AG04449 (cell line): ENCODE data around the gene TTC32.
A peak's percentile ranks its signal among the peaks of the same experiment; 100 is the strongest.

Source experiments
- CTCF ChIA-PET: fragments of 350-600 bp; formaldehyde crosslinking; extraction: SDS; loops from one replicate; lab custom pipeline; 2021; ENCODE audit warnings: antibody characterized with exemption; lab: Yijun Ruan, JAX
- POLR2A ChIA-PET: fragments of 400-600, 350-600 bp; formaldehyde crosslinking; extraction: SDS; loops from one replicate; lab custom pipeline; 2020; ENCODE audit warnings: antibody characterized with exemption, inconsistent platforms; lab: Yijun Ruan, JAX
- DNase-seq: peaks from one replicate; pipeline ENCODE4 v3.0.0-alpha.2; 2010; ENCODE audit warnings: low read depth, low spot score
- H3K4me3 ChIP-seq: 2 replicates; pipeline ENCODE4 v1.5.1; 2011; ENCODE audit warnings: low read depth, mild to moderate bottlenecking, control low read depth, low read length
- TF ChIP-seq, protein P1 (sequence below): IDR thresholded peaks from one replicate; pipeline ENCODE4 v1.5.1; 2011; ENCODE audit warnings: mild to moderate bottlenecking, moderate library complexity, low read length, control low read depth, inconsistent platforms; ENCODE audit not compliant: insufficient read depth; ENCODE audit errors: missing control alignments

TTC32 gene

DNA sequence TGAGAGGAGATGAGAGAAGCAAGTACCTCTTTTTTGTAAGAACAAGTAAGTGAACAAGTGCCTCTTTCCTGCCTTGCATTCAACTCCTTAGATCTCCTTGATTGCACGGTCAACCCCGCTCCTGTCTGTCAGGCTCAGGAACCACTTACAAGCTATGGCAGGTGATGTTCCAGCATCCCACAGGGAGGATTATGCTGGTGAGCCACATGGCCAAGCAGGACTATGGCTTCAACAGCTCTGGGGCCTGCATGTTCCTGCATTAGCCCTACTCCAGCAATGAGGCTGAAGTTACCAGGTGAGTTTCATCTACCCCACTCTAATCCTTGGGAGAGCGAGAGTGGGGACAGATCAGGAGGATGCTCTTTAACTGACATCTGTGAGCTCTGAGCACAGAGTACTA lies 29.5 kb downstream of the TTC32 start:
- TF ChIP-seq, protein P1, sequence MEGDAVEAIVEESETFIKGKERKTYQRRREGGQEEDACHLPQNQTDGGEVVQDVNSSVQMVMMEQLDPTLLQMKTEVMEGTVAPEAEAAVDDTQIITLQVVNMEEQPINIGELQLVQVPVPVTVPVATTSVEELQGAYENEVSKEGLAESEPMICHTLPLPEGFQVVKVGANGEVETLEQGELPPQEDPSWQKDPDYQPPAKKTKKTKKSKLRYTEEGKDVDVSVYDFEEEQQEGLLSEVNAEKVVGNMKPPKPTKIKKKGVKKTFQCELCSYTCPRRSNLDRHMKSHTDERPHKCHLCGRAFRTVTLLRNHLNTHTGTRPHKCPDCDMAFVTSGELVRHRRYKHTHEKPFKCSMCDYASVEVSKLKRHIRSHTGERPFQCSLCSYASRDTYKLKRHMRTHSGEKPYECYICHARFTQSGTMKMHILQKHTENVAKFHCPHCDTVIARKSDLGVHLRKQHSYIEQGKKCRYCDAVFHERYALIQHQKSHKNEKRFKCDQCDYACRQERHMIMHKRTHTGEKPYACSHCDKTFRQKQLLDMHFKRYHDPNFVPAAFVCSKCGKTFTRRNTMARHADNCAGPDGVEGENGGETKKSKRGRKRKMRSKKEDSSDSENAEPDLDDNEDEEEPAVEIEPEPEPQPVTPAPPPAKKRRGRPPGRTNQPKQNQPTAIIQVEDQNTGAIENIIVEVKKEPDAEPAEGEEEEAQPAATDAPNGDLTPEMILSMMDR, result no peak
- no peak for DNase-seq
- POLR2A ChIA-PET, result no interaction called here
- CTCF ChIA-PET, result interaction anchor here (1.2 to 5.0 kb wide), 2 partner anchors 8 to 17 kb away, joined by 3 to 24 read pairs; no protein-coding TSS in a partner anchor
- no peak overlapping the region for H3K4me3 ChIP-seq

DNA sequence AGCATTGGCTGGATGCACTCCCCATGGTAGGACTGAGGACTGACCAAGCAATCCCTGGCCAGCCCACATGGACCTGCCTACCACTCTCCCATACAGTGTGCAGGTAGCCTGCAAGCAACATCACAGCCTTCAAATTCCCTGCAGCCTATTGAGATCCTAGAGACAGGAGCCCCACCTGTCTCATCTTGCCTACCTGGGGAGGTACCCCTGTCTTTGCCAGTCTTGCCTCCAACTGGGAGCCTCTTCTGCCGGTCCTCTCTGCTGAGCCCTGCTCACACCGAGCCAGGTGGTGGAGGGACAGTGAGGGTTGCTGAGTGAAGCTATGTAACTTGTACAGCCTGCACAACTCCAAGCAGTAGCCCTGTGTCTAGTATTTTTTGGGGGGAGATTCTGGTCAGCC lies 29.9 kb downstream of the TTC32 start:
- CTCF ChIA-PET, result interaction anchor here (1.2 to 5.0 kb wide), 2 partner anchors 8 to 16 kb away, joined by 3 to 24 read pairs; no protein-coding TSS in a partner anchor
- H3K4me3 ChIP-seq, result no peak overlapping the region
- TF ChIP-seq, protein P1, result no peak
- POLR2A ChIA-PET, result no interaction called here
- no peak for DNase-seq

DNA sequence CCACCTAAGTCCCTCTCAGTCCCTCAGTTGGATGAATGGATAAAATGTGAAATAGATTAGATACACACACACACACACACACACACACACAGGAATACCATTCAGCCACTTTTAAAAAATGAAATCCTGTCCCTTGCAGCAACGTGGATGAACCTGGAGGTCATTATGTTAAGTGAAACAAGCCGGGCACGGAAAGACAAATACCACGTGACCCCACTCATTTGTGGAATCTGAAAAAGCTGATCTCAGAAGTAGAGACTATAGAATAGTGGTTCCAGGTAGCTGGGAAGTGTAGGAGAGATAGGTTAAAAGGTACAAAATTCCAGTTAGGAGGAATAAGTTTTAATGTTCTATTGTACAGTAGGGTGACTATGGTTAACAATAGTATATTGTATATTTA lies 31.0 kb downstream of the TTC32 start:
- H3K4me3 ChIP-seq, result no peak overlapping the region
- CTCF ChIA-PET, result no interaction called here
- no peak for DNase-seq
- TF ChIP-seq, protein P1, result no peak
- POLR2A ChIA-PET, result no interaction called here

DNA sequence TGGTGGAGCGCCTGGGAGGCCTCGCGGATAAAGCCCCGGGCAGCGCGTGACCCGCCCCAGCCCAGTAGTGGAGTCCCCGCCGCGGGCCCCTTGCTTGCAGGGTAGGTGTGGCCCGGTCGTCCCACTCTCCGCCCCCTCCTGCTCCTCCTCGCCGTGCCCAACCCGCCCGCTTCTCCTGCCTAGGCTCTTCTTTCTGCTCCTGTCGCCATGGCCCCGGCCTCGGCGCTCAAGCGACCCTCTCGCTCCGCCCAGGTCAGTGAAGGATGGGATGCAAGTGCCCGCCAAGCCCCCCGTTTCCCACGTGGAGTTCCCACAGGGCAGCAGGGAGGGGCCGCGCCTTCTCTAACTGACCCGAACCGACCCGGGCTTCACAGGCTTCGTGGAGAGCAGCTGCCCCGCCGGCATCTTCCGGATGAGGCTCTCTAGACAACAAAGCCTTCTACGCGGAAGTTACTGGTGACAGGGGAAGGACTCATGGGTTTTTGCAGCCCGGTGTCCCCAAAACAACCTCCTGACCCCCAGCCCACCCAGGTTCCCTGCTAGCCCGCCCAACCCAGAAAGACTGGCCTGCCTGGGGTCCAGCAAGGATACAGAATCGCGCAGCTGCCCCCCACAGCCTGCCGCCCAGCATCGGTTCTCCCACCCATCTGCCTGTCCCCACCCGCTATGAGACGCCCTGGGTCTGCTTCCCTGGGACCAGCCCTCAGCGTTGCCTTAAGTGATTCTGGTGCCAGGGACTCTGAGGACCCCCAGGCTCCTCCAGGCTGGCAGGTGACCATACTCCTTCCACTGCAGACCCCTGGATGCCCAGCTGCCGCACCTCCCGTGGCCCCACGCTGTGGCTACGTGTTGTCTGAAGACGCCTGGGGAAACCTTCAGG lies 32.8 kb downstream of the TTC32 start:
- TF ChIP-seq, protein P1, result no peak
- H3K4me3 ChIP-seq, result peak overlapping the region; percentile 50
- POLR2A ChIA-PET, result no interaction called here
- no peak for DNase-seq
- CTCF ChIA-PET, result no interaction called here

DNA sequence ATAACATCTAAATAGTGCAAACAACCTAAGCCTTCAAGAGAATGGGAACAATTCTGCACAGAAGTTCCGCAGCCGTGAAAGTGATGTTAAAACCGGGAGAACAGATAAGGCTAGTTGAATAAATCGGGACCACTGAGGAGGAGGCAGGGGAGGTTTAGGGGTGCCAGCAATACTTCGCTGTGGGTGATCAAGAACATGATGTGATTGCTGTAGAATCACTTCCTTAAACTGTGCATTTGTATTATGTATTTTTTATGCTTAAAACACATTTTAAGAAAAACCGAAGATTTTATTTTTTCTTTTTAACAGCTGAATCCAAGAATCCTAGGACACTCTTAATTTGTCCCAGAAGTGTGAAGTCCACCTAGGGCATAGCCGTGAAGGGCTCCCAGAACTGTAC lies 33.6 kb downstream of the TTC32 start:
- no peak for DNase-seq
- TF ChIP-seq, protein P1, result no peak
- POLR2A ChIA-PET, result no interaction called here
- H3K4me3 ChIP-seq, result peak overlapping the region; percentile 50
- CTCF ChIA-PET, result no interaction called here

DNA sequence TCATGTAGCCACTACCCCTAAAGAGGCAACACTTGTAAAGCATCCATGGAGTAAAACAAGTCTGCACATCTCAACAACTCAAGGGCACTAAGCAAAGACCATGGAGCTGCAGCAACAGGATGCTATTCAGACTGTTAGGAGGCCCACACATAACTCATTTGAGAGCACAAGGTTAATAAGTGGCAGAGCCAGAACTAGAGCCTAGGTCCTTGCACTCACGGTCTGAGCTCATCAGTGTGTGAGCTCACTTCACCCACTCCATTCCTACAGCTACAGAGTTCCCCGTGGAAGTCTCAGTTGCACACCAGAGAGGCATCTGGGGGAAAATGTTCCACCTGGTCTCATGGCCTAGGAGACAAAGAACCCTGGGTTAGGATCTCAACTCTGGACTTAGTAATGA lies 35.0 kb downstream of the TTC32 start:
- no peak for DNase-seq
- ChIA-PET CTCF (interaction anchor here (0.7 to 6.3 kb wide), 5 partner anchors 8 to 501 kb away, joined by 3 to 82 read pairs (median 4); no protein-coding TSS in a partner anchor), POLR2A (no interaction called here)
- no peak overlapping the region for H3K4me3 ChIP-seq
- TF ChIP-seq, protein P1, result no peak
